HG02588 (cell line): ENCODE measurements around the gene PADI2.

Experiments used
- ATAC-seq: cut with Tn5 transposase; IDR thresholded peaks from one replicate; pipeline ENCODE4 v1.9.1; 2021; ENCODE audit warnings: mild to moderate bottlenecking, moderate library complexity; ENCODE audit not compliant: unreplicated experiment

PADI2 gene

DNA sequence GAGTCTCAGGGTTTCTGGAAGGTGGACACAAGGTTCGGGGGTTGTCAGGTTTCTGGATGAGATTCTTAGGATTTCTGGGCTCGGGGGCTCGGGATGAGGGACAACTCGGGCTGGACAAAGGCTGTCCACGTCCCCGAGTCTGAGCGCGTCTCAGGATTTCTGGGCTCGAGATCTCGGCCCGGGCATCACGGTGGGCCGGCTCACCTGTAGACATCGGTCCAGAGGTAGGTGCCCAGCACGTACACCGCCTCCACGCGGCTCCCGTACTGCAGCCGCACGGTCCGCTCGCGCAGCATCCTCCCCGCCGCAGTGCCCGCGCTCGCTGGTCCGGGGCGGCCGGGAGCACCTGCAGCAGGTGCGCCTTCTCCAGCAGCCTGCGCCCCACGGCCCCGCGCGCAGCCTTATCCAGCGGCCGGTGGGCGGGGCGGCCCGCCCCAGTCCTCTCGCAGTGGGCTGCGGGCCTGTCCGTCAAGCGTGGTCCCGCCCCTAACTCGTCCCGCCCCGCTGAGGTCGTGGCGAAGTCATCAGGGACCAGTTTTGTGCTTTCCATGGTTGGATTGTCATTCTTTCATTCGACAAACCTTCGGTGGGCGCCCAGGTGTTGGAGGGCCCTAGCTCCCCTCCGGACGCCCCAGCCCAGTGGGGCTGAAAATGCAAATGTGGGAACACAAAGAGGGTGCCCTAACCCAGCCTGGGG, at the start of gene PADI2:
TSS of gene PADI2 (minus strand) at position 376 of the 697 bp plus-strand sequence. CDS start at position 296, 80 bp downstream.
- ATAC-seq = peak; percentile 63

- ATAC-seq = no peak
These were observed 49.0 kb upstream of the PADI2 start for GRCh38 chr1:17168091-17168876.

DNA sequence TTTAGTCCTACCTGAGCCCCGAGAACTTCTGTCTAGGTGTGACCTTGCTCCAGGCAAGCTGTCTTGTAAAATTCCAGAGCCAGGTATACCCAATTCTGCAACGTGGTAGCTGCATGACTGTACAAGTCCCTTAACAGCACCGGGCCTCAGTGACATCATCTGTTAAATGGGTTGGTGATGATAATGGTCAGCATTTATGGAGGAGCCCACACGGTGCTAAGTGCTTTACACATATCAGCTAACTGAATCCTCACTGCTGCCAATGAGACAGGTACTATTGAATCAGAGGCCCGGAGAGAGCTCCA, 48.5 kb upstream of the PADI2 start:
- ATAC-seq = no peak

GRCh38 chr1:17167041-17167785, 48.0 kb upstream of the PADI2 start:
- ATAC-seq = no peak

DNA sequence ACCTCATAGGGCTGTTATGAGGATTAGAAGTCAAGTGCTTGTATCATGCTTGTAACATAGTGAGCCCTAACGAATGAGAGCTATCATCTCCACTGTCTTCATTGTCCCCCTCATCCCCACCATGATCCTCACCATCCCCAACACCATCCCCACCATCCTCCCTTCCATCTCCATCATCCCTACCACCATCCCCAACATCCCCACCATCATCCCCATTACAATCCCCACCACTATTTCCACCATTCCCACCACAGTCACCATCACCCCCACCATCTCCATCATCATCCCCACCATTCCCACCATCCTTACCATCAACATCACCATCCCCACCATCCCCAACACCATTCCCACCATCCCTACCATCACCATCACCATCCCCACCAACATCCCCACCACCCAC, 46.6 kb upstream of the PADI2 start:
- no peak for ATAC-seq

- no peak for ATAC-seq
These were observed 44.8 kb upstream of the PADI2 start for GRCh38 chr1:17163789-17164666.

DNA sequence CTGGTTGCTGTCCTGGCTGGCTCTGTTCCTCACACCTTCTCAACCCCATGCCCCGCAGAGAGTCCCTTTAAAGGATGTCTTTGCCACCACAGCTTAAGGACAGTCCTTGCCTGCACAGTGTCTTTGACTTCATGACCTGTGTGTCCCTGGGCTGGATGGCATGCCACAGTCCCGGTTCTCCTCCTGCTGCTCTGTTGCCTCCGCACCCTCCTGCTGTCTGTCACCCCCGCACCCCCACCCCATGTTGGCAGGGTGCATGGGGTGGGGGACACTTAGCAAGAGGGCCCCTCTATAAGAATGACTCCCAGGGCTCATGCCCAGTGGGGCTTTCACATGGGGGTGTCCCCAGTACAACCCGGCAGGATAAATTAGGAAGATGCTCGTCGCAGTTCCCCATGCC, 44.1 kb upstream of the PADI2 start:
- ATAC-seq = no peak

- ATAC-seq = no peak
These were observed 43.7 kb upstream of the PADI2 start for GRCh38 chr1:17162941-17163340.

- no peak for ATAC-seq
These were observed 42.9 kb upstream of the PADI2 start for GRCh38 chr1:17161926-17162800.

DNA sequence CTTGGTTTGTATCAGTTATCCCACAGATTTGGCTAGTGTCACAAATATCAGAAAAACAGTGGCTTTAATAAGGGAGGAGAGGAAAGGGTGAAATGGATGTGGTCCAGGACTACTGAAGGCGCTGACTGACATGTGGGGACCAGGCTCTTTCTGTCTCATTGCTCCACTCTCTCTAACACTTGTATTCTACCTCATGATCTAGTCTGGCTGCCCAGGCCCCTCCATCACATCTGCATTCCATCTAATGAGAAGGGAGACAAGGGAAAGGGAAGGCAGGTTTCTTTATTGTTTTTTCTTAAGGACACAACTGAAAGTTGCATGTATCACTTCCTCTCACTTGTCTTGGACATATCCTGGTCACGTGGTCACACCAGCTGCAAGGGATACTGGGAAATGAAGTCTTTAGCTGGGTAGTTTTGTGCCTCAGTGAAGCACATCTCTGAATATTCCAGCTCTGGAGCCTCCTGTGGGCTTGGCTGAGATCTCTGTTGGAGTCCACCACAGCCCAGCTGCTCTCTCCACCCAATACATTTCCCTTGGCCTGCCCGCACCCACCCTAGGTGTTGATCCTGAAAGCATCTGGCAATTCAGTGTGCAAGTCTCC, 42.0 kb upstream of the PADI2 start:
- ATAC-seq = no peak

DNA sequence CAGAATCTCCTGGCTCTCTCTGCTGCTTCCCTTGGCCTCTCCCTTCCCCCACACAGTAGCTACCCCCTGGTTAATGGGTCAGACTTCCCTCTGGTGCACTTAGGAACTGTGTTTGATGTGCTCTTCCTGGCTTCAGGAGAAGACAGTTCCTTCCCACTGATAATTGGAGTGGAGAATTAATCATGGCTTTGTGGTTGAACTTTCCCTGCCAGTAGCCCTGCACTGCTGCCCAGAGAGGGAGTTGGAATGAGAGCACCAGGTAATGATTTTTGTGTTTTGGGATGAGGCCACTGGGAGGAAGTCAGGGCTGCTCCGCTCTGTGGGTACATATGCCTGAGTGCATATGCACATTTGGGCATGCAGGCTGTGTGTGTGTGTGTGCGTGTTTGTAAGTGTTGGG, 39.7 kb upstream of the PADI2 start:
- no peak for ATAC-seq

- ATAC-seq = no peak
These were observed 36.9 kb upstream of the PADI2 start for GRCh38 chr1:17156108-17156507.

GRCh38 chr1:17155257-17155920, 36.1 kb upstream of the PADI2 start:
- no peak for ATAC-seq

DNA sequence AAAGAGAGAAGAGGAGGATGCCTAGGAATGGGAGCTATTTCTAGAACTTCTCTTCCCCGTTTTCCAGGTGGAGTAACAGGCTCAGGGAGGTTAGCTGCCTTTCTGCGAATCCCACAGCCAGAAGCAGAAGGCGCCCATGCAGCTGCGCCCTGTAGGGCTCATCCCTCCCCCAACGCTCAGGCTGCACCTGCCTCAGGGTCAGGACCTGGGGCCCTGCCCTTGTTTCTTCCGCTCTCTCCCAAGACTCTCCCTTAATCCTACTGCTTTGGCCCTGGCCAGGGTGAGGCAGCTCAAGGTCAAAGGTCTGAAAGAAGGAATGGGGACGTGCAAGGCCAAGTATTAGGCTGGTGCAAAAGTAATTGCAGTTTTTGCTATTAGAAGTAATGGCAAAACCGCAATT, 30.5 kb upstream of the PADI2 start:
- ATAC-seq = no peak

GRCh38 chr1:17148950-17149608, 29.8 kb upstream of the PADI2 start:
- ATAC-seq = no peak

GRCh38 chr1:17145648-17146047, 26.4 kb upstream of the PADI2 start:
- no peak for ATAC-seq

GRCh38 chr1:17143760-17144159, 24.5 kb upstream of the PADI2 start:
- no peak for ATAC-seq

- peak; percentile 45 for ATAC-seq
These were observed 22.4 kb upstream of the PADI2 start for GRCh38 chr1:17141441-17142197.
